ENCODE results near the gene WDR18. TPM values are rescaled to one million over a fixed set of nuclear protein-coding genes. Genes with fewer than 3 reads are reported as not detected.

The WDR18 gene
- total RNA-seq, 1 experiment from 2014 or later, result 56.7 TPM

GRCh38 chr19:961866-962620 lies 22.1 kb upstream of the WDR18 start:
- no peak overlapping the region for H3K4me2 ChIP-seq (ENCODE audit: low read length)
- no peak overlapping the region for H2AFZ ChIP-seq (ENCODE audit: low read length)
- H3K9ac ChIP-seq (ENCODE audit: low read length), result no peak overlapping the region
- no peak overlapping the region for H3K27ac ChIP-seq (ENCODE audit: low read length)
- H3F3A ChIP-seq (ENCODE audit: low read length, unreplicated experiment), result no peaks in the 10 kb centered on the region
- no TSS peak for BruUV-seq (replicated peaks)
- H3K27me3 ChIP-seq (ENCODE audit: low read length), result no peaks in the 10 kb centered on the region
- no peaks in the 10 kb centered on the region for H3K79me2 ChIP-seq (ENCODE audit: low read length)
- no peak for TF ChIP-seq EZH2phosphoT487 (IDR thresholded peaks at IDR 0.05; ENCODE audit: borderline replicate concordance, low read length)
- TF ChIP-seq EZH2 (IDR thresholded peaks at IDR 0.05; ENCODE audit: low read length, unreplicated experiment), result no peak
- TF ChIP-seq CTCF (conservative IDR thresholded peaks at IDR 0.05; ENCODE audit: low read depth, low read length), result no peak
- POLR2A ChIA-PET (ENCODE audit: unreplicated experiment), result no interaction called here
- peak; percentile 59; the same call in 1 of the 2 replicates for ATAC-seq
- H3K9me3 ChIP-seq (ENCODE audit: low read length), result no peaks in the 10 kb centered on the region
- H3K4me3 ChIP-seq (ENCODE audit: low read length), result no peak overlapping the region
- no peaks in the 10 kb centered on the region for H3K36me3 ChIP-seq (ENCODE audit: low read depth, low read length)
- no peaks in the 10 kb centered on the region for H4K20me1 ChIP-seq (ENCODE audit: low read length)
- no peaks in the 10 kb centered on the region for H3K9me2 ChIP-seq (replicated peaks; ENCODE audit: low read length)
- peaks cover 14% of the 10 kb centered on the region; the same call in 1 of the 2 replicates for H3K4me1 ChIP-seq (ENCODE audit: insufficient read depth, low read length)
- DNase-seq, result peak; percentile 44
- intact Hi-C loops (cut with micrococcal nuclease), result no loop called here
- CTCF ChIA-PET, result interaction anchor here (0.6 kb wide), 1 partner anchor 22 kb away, joined by 3 read pairs; the partner anchor contains the start of gene WDR18

- Histone ChIP-seq H3K79me2 (ENCODE audit: low read length) (no peaks in the 10 kb centered on the region), H3F3A (ENCODE audit: low read length, unreplicated experiment) (no peaks in the 10 kb centered on the region), H4K20me1 (ENCODE audit: low read length) (no peaks in the 10 kb centered on the region), H3K27me3 (ENCODE audit: low read length) (no peaks in the 10 kb centered on the region), H3K27ac (ENCODE audit: low read length) (no peak overlapping the region), H3K9me2 (replicated peaks; ENCODE audit: low read length) (no peaks in the 10 kb centered on the region), H3K9me3 (ENCODE audit: low read length) (no peaks in the 10 kb centered on the region), H3K36me3 (ENCODE audit: low read depth, low read length) (no peaks in the 10 kb centered on the region), H3K4me2 (ENCODE audit: low read length) (no peak overlapping the region), H3K4me3 (ENCODE audit: low read length) (no peak overlapping the region), H3K4me1 (ENCODE audit: insufficient read depth, low read length) (peaks cover 14% of the 10 kb centered on the region; the same call in 1 of the 2 replicates), H3K9ac (ENCODE audit: low read length) (no peak overlapping the region), H2AFZ (ENCODE audit: low read length) (no peak overlapping the region)
- BruUV-seq (replicated peaks), result no TSS peak
- ChIA-PET CTCF (no interaction called here), POLR2A (ENCODE audit: unreplicated experiment) (no interaction called here)
- DNase-seq, result no peak
- ATAC-seq, result no peak
- intact Hi-C loops (cut with micrococcal nuclease), result no loop called here
- TF ChIP-seq CTCF (conservative IDR thresholded peaks at IDR 0.05; ENCODE audit: low read depth, low read length) (no peak), EZH2 (IDR thresholded peaks at IDR 0.05; ENCODE audit: low read length, unreplicated experiment) (no peak), EZH2phosphoT487 (IDR thresholded peaks at IDR 0.05; ENCODE audit: borderline replicate concordance, low read length) (no peak)
Observed at GRCh38 chr19:962683-963400, 21.3 kb upstream of the WDR18 start.
